Measurements from ENCODE around the gene LIN28A. TPM values are rescaled to one million over a fixed set of nuclear protein-coding genes. Genes with fewer than 3 reads are reported as not detected.

Gene LIN28A
- total RNA-seq, 4 donors from 2014 or later: not detected

- no peak overlapping the region for H3K4me3 ChIP-seq
- peaks cover 2 to 56% of the 10 kb centered on the region in 2 donors for H3K27me3 ChIP-seq
- H3K27ac ChIP-seq: no peak overlapping the region
- H3K36me3 ChIP-seq: no peaks in the 10 kb centered on the region
- peaks cover 0 to 11% (median 3%) of the 10 kb centered on the region in 4 donors for H3K4me1 ChIP-seq
- H3K9me3 ChIP-seq: no peaks in the 10 kb centered on the region
- no peak for DNase-seq (ENCODE audit: low spot score in 2 of 2)
- 45 to 58% methylated on average over 9 of the region's 9 CpGs for WGBS, 2 donors
- TF ChIP-seq POLR2A (IDR thresholded peaks at IDR 0.05) (no peak), EP300 (IDR thresholded peaks at IDR 0.05) (no peak), CTCF (IDR thresholded peaks at IDR 0.05) (no peak)
These were observed 45.7 kb upstream of the LIN28A start for GRCh38 chr1:26364956-26365355.

- DNase-seq (ENCODE audit: low spot score in 2 of 2): no peak
- H3K4me3 ChIP-seq: no peak overlapping the region
- H3K36me3 ChIP-seq: no peaks in the 10 kb centered on the region
- H3K9me3 ChIP-seq: peaks cover 0 to 5% (median 0%) of the 10 kb centered on the region in 4 donors
- TF ChIP-seq CTCF (IDR thresholded peaks at IDR 0.05) (no peak), POLR2A (IDR thresholded peaks at IDR 0.05) (no peak), EP300 (IDR thresholded peaks at IDR 0.05) (no peak)
- 84 to 90% methylated on average over 3 to 5 of the region's 6 CpGs for WGBS, 2 donors
- H3K27me3 ChIP-seq: peaks cover 0 to 34% of the 10 kb centered on the region in 2 donors
- no peaks in the 10 kb centered on the region for H3K4me1 ChIP-seq
- H3K27ac ChIP-seq: no peak overlapping the region
These were observed 43.2 kb upstream of the LIN28A start for GRCh38 chr1:26367441-26367840.

- H3K36me3 ChIP-seq: no peaks in the 10 kb centered on the region
- H3K9me3 ChIP-seq: peaks cover 0 to 5% (median 0%) of the 10 kb centered on the region in 4 donors
- no peak overlapping the region for H3K4me3 ChIP-seq
- H3K27me3 ChIP-seq: peaks cover 0 to 31% of the 10 kb centered on the region in 2 donors
- WGBS, 2 donors: 61 to 65% methylated on average over 4 of the region's 4 CpGs
- no peaks in the 10 kb centered on the region for H3K4me1 ChIP-seq
- H3K27ac ChIP-seq: no peak overlapping the region
- TF ChIP-seq POLR2A (IDR thresholded peaks at IDR 0.05) (no peak), CTCF (IDR thresholded peaks at IDR 0.05) (no peak), EP300 (IDR thresholded peaks at IDR 0.05) (no peak)
- no peak for DNase-seq (ENCODE audit: low spot score in 2 of 2)
These were observed 42.6 kb upstream of the LIN28A start for GRCh38 chr1:26368006-26368405.

DNA sequence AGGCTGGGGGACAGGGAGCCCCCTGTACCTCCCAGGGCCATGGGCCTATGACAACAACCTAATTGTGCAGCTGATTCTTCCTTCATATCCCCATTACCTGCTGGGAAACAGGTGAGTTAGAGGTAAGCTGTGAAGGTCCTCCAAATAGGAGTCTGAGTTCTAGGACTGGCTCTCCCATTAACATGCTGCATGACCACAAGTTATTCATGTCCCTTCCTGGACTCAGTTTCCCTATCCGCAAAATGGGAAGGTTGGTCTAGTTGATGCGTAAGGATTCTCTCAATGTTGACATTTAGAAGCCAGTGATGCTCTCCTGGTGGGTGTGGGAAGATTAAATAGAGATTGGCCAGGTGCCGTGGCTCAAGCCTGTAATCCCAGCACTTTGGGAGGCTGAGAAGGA lies 42.1 kb upstream of the LIN28A start:
- no peak for TF ChIP-seq EP300 (IDR thresholded peaks at IDR 0.05)
- TF ChIP-seq POLR2A (IDR thresholded peaks at IDR 0.05): no peak
- no peak for TF ChIP-seq CTCF (IDR thresholded peaks at IDR 0.05)
- no peak for DNase-seq (ENCODE audit: low spot score in 2 of 2)
- WGBS, 2 donors: 85 to 92% methylated on average over 3 of the region's 3 CpGs
- H3K36me3 ChIP-seq: no peaks in the 10 kb centered on the region
- H3K4me1 ChIP-seq: no peaks in the 10 kb centered on the region
- H3K9me3 ChIP-seq: peaks cover 0 to 5% (median 0%) of the 10 kb centered on the region in 4 donors
- no peak overlapping the region for H3K4me3 ChIP-seq
- no peak overlapping the region for H3K27ac ChIP-seq
- peaks cover 0 to 27% of the 10 kb centered on the region in 2 donors for H3K27me3 ChIP-seq

DNA sequence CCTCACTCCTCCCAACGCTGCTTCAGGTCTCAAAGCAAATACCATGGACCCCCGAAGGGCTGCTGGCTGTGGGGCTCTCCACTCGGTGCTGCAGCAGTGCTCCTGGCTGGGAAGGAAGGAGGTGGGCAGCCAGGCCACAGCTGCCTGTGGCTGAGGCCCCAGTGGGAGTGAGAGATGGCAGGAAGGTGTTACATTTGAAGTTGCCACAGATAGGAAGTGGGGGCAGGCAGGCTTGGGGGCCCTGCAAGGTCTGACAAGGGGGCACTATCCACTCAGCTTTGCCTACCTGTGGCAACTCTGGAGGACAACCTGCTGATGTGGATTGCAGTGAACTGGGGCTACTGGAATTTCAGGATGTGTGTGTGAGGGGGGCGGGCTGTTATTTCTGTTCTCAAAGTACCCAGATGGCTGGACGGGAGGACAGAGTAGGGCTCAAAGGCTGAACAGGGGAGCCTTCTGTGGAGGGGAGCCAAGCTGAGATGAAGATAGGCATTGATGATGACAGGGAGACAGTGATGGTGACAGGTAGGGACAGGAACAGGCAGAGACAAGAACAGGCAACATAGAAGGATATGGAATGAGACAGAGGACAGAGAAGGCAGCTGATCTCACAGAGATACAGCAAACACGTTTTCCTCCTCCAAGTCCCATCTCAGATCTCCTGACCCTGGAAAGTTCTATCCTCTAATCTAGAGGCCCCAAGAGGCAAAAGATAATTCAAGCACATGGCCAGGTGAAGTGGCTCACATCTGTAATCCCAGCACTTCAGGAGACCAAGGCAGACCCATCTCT lies 39.8 kb upstream of the LIN28A start:
- Histone ChIP-seq H3K4me3 (no peak overlapping the region), H3K27ac (no peak overlapping the region), H3K27me3 (peaks cover 0 to 9% of the 10 kb centered on the region in 2 donors), H3K9me3 (peaks cover 0 to 5% (median 0%) of the 10 kb centered on the region in 4 donors), H3K36me3 (no peaks in the 10 kb centered on the region), H3K4me1 (no peaks in the 10 kb centered on the region)
- no peak for DNase-seq (ENCODE audit: low spot score in 2 of 2)
- TF ChIP-seq EP300 (IDR thresholded peaks at IDR 0.05) (no peak), CTCF (IDR thresholded peaks at IDR 0.05) (no peak), POLR2A (IDR thresholded peaks at IDR 0.05) (no peak)
- 56 to 63% methylated on average over 6 of the region's 6 CpGs for WGBS, 2 donors

All from tibial nerve (tissue), 4 donors.